ENCODE results near the gene C14orf119.

C14orf119 gene

GRCh38 chr14:23060536-23061260 lies 34.6 kb upstream of the C14orf119 start:
- DNase-seq (ENCODE audit: low read depth in 2 of 2), result no peak

GRCh38 chr14:23062002-23062401 lies 33.3 kb upstream of the C14orf119 start:
- no peak for DNase-seq (ENCODE audit: low read depth in 2 of 2)

DNA sequence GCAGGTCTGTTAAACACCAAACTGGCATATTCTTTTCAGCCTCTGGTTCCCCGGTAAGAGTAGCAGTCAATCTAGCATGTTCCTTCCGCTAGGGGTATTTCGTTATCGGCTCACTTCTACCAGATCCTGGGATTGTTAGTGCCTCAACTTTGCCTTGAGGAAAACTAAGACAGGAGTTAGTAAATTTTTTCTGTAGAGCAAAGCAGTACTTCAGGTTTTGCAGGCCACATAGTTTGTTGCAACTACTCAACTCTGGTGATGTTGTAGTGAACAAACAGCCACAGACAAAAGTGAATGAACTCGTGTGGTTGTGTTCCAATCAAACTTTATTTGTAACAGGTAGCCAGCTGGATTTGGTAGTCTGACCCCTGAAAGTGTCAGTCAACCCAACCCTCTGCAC lies 31.7 kb upstream of the C14orf119 start:
- no peak for DNase-seq (ENCODE audit: low read depth in 2 of 2)

- DNase-seq (ENCODE audit: low read depth in 2 of 2), result no peak
These were observed 28.9 kb upstream of the C14orf119 start for GRCh38 chr14:23066368-23066767.

- DNase-seq (ENCODE audit: low read depth in 2 of 2), result no peak
These were observed 28.2 kb upstream of the C14orf119 start for GRCh38 chr14:23066855-23067744.

DNA sequence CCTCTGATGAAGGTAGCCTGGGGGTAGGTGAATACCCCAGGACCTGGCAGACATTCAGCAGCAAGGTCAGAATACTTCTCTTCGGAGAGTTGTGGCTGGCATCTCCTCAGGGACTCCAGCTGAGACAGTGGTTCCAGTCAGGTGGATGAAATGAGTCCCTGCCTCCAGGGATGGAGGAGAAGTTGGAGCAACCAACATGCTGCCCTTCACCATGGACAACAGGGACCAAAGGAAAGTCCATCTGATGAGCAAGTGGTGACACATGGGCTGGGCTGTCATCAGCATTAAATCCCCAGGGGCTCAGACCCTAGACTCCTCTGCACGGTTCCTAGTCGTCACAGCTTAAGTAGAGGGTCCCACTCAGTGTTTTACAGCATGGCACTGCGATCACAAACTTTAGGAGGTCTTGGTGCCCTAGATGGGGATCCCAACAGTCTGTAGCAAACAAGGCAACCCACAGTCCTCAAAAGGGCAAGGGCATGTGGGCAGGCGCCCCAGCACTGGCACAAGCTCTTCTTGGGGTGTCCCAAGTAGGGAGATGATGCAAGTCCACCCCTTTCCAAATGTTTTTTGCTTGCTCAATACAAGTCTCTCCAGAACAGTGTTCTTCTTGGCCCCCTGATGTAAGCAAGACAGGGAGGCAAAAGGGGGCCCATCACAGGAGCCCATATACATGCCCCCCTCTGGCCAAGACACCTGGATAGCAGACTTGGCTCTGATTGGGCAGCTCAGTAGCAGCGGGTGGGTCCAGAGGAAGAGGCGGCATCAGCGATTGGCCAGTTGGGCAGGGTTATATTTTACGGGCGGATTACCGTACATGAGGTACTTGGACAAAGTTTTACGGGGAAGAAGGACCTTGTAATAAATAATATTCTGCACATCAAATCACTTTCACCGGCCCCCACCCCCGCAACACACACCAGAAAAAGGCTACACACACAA lies 27.2 kb upstream of the C14orf119 start:
- DNase-seq (ENCODE audit: low read depth in 2 of 2), result no peak

DNA sequence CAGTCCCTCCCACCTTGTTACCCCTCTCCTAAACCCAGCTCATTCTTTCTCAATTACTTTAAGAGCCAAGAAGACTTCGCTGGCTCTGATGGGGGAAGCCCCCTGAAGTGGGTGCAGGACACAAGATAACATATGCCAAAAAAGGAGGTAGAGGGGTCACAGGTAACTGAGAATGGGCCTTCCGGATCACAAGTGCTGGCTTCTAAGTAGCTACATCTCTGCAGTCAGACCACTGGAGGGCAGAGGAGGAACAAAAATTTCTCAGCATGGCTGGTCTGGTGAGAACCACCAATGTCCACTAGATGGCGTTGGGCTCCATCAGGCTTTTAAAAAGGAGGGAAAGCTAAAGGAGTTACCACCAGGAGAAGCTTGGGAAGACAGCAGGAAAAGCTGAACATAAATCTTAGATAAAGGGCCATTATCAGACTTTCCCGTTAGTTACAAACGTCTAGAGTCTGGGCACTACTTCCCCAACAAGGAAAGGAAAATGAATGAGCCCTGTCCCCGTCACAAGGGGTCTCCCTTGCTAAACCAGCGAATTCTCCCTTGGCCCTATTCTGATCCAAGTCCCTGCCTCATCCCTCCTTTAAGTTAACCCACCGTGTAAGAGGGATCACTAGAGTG lies 26.4 kb upstream of the C14orf119 start:
- DNase-seq (ENCODE audit: low read depth in 2 of 2), result peak; percentile 45 to 49

DNA sequence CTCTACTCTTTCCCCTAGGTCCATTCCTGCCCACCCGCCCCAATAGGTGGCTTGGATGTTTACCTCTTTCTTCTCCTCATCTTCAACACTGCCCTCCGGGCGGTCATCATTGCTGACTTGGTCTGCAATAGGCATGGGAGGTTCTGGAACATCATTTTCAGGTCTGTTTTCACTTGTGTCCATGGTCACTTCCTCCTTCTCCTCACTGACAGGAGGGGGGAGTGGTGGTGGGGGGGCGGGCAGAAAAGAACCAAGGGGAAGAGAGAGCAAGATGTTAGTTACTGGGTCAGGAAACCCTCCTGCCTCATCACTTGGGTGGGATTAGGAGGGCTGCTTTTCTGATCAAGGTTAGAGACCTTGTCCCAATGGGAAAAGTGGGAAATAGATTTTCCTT lies 25.9 kb upstream of the C14orf119 start:
- no peak for DNase-seq (ENCODE audit: low read depth in 2 of 2)

GRCh38 chr14:23070262-23071129 lies 24.8 kb upstream of the C14orf119 start:
- DNase-seq (ENCODE audit: low read depth in 2 of 2), result no peak

- peak; percentile 23 to 59 for DNase-seq (ENCODE audit: low read depth in 2 of 2)
These were observed 23.9 kb upstream of the C14orf119 start for GRCh38 chr14:23071244-23071920.

DNA sequence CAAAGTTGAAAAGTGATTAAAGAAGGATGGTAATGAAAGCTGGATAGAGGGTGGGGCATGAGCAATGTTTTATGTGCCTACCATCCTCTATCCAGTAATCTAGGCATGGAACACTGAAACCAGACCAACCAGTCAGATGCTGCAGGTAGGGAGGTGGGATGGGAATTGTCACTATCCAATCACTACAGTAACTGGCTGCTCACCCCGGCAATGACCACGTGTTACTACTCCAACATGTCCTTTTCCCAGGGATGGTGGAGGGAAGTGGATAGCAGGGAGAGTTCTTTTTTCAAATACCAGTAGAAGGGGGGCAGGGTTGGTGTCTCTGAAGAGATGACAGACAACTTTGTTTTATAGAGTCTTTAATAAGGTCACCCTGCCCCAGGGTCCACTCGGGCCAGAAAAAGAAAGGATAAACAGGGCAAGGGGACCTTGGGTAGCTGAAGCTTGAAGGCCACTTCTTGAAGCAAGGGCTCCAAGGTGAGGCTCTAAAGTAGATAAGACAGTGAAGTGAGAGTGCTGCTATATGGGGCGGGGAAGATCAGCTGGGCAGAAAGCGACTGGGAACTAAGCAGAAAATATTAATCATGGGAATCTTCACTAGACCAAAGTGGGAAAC lies 23.3 kb upstream of the C14orf119 start:
- no peak for DNase-seq (ENCODE audit: low read depth in 2 of 2)

DNA sequence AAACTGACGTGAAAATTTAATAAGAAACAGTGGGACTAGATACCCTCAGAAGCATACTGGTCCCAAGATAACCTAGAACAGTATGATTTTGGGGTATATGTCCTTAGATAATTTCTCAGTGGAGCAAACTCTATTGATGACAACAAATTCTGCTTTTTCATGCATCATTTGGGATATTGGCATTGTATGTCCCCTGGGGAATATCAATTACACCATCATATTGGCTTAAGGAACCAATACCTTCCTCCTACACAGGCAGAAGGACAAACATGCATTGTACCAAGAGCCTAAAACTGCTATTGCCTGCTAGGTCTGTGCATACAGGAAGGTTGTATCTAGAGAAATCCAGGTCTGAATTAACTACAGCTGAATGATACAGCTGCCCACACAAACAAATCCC lies 20.4 kb upstream of the C14orf119 start:
- no peak for DNase-seq (ENCODE audit: low read depth in 2 of 2)

- DNase-seq (ENCODE audit: low read depth in 2 of 2), result no peak
These were observed 18.4 kb upstream of the C14orf119 start for GRCh38 chr14:23076785-23077408.

GRCh38 chr14:23077962-23078361 lies 17.3 kb upstream of the C14orf119 start:
- no peak for DNase-seq (ENCODE audit: low read depth in 2 of 2)

GRCh38 chr14:23078692-23079116 lies 16.6 kb upstream of the C14orf119 start:
- DNase-seq (ENCODE audit: low read depth in 2 of 2), result no peak

- no peak for DNase-seq (ENCODE audit: low read depth in 2 of 2)
These were observed 15.6 kb upstream of the C14orf119 start for GRCh38 chr14:23079716-23080115.

DNA sequence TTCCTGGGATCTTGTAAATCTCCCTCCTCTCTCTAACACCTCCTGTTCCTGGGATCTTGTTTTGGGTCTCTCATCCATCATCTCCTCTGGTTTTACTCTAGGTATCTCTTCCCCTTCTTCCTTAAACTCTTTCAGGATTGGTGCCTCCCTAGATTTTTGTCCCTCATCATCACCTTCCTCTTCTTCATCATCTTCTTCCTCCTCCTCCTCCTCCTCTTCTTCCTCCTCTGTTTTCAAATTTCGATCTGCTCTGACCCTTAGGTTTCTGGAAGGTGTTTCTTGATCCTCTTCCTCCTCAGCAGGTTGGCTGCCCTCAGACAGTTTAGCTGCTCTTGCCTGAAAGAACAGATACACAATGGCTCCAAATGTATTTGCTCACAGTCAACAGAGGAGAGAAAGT lies 14.8 kb upstream of the C14orf119 start:
- no peak for DNase-seq (ENCODE audit: low read depth in 2 of 2)

- DNase-seq (ENCODE audit: low read depth in 2 of 2), result no peak
These were observed 9.8 kb upstream of the C14orf119 start for GRCh38 chr14:23085458-23085857.

GRCh38 chr14:23086565-23086964 lies 8.7 kb upstream of the C14orf119 start:
- no peak for DNase-seq (ENCODE audit: low read depth in 2 of 2)

Measured in stimulated activated CD4-positive, alpha-beta T cell treated with anti-CD3 and anti-CD28 coated beads, Interleukin-1b, Interleukin-23, amount 100 ng/mL, for 1 hour (primary cell).